ENCODE data around the gene PZP. TPM values are rescaled to one million over a fixed set of nuclear protein-coding genes. Genes with fewer than 3 reads are reported as not detected.

Gene PZP
- total and polyA plus RNA-seq, 9 of the 15 experiments (the other 6 are each of a cell fraction or from before 2014, with no cell fraction given) = 0.01 TPM; not detected in 8

- intact Hi-C loops (cut with micrococcal nuclease) = no loop called here
- ChIA-PET POLR2A (no interaction called here), CTCF (ENCODE audit: low intra/inter-chr PET ratio) (no interaction called here)
- Histone ChIP-seq H3K36me3 (ENCODE audit: control insufficient read depth, insufficient read depth, low read length) (no peaks in the 10 kb centered on the region), H3K27me3 (ENCODE audit: control insufficient read depth in 2 of 2, insufficient read depth in 2 of 2, low read length in 2 of 2) (peaks cover 0 to 2% of the 10 kb centered on the region in 2 experiments; a peak in 2 of 5 replicates), H3K9me3 (replicated peaks; ENCODE audit: control insufficient read depth, insufficient read depth, low read depth, low read length) (no peaks in the 10 kb centered on the region), H3K9ac (ENCODE audit: insufficient read depth in 1 of 2, low read depth in 2 of 2, low read length in 2 of 2) (no peak overlapping the region), H3K4me3 (no peak overlapping the region), H3K79me2 (ENCODE audit: control insufficient read depth, insufficient read depth, low read length) (no peaks in the 10 kb centered on the region), H3K27ac (ENCODE audit: extremely low read depth, low read depth, low read length) (no peak overlapping the region), H4K20me1 (replicated peaks; ENCODE audit: control insufficient read depth, insufficient read depth, low read length) (no peaks in the 10 kb centered on the region), H3K4me2 (ENCODE audit: insufficient read depth, low read length) (no peak overlapping the region), H3K9me1 (ENCODE audit: control insufficient read depth, insufficient read depth, low read length) (no peaks in the 10 kb centered on the region), H2AFZ (ENCODE audit: low read depth, low read length) (no peak overlapping the region), H3K4me1 (replicated peaks in 1 of 2; ENCODE audit: control insufficient read depth in 2 of 2, insufficient read depth in 2 of 2, low read length in 2 of 2) (no peaks in the 10 kb centered on the region)
- FAIRE-seq (no peak), ATAC-seq (no peak), DNase-seq (ENCODE audit: extremely low read depth in 1 of 4, low spot score in 3 of 4) (no peak)
- in situ Hi-C loops (cut with MboI) = no loop called here
- BruUV-seq (replicated peaks) = no TSS peak
- 1% methylated on average over 5 of the region's 6 CpGs for WGBS (ENCODE audit: insufficient coverage, low coverage, missing lambda C conversion rate)
- TF ChIP-seq U2AF2 (optimal IDR thresholded peaks at IDR 0.05; ENCODE audit: low read depth, low read length) = no peak
- TF ChIP-seq, protein P1, sequence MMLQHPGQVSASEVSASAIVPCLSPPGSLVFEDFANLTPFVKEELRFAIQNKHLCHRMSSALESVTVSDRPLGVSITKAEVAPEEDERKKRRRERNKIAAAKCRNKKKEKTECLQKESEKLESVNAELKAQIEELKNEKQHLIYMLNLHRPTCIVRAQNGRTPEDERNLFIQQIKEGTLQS (IDR thresholded peaks at IDR 0.05) = no peak
- TF ChIP-seq, protein P1 (CRISPR knock-in tag; conservative IDR thresholded peaks at IDR 0.05) = no peak
- TF ChIP-seq POLR2B (IDR thresholded peaks at IDR 0.05; ENCODE audit: low read depth, partially characterized antibody) = no peak
- no peak for TF ChIP-seq ZSCAN32 (CRISPR knock-in tag; IDR thresholded peaks at IDR 0.05)
- TF ChIP-seq ETS1 (conservative IDR thresholded peaks at IDR 0.05; ENCODE audit: control insufficient read depth, low read depth, low read length) = no peak
- TF ChIP-seq SRSF7 (optimal IDR thresholded peaks at IDR 0.05; ENCODE audit: low read depth, low read length) = no peak
- no peak for TF ChIP-seq SNAPC5 (CRISPR knock-in tag; IDR thresholded peaks at IDR 0.05)
- TF ChIP-seq, protein P2, sequence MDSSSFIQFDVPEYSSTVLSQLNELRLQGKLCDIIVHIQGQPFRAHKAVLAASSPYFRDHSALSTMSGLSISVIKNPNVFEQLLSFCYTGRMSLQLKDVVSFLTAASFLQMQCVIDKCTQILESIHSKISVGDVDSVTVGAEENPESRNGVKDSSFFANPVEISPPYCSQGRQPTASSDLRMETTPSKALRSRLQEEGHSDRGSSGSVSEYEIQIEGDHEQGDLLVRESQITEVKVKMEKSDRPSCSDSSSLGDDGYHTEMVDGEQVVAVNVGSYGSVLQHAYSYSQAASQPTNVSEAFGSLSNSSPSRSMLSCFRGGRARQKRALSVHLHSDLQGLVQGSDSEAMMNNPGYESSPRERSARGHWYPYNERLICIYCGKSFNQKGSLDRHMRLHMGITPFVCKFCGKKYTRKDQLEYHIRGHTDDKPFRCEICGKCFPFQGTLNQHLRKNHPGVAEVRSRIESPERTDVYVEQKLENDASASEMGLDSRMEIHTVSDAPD (CRISPR knock-in tag; IDR thresholded peaks at IDR 0.05) = no peak
- no peak for TF ChIP-seq POLR2A (conservative IDR thresholded peaks at IDR 0.05)
- no peak for TF ChIP-seq ZNF668 (CRISPR knock-in tag; IDR thresholded peaks at IDR 0.05)
- TF ChIP-seq PHB (CRISPR knock-in tag; IDR thresholded peaks at IDR 0.05) = no peak
- TF ChIP-seq SAP30 (IDR thresholded peaks at IDR 0.05; ENCODE audit: borderline replicate concordance, insufficient read depth, low read depth, low read length, poor library complexity, severe bottlenecking) = no peak
- TF ChIP-seq MECOM (CRISPR knock-in tag; IDR thresholded peaks at IDR 0.05) = no peak
Measured at GRCh38 chr12:9112076-9112853, 95.9 kb downstream of the PZP start.
